Sigmoid colon (tissue), 4 donors: ENCODE data around the gene BCOR.
A peak's percentile ranks its signal among the peaks of the same experiment; 100 is the strongest.

ENCODE experiments used
- EP300 ChIP-seq, 4 donors: sonication (generic); formaldehyde crosslinking; IDR thresholded peaks; one replicate each; pipeline ENCODE4 v1.6.1; 2017; ENCODE audit warnings: antibody characterized with exemption in 4 of 4
- POLR2A ChIP-seq, 2 donors: fragments of 450-650 bp; IDR thresholded peaks; one replicate each; pipeline ENCODE4 v1.6.1; 2016; ENCODE audit warnings: antibody characterized with exemption in 2 of 2, mild to moderate bottlenecking in 2 of 2, moderate library complexity in 2 of 2
- POLR2AphosphoS5 ChIP-seq, 4 donors: sonication (generic); formaldehyde crosslinking; IDR thresholded peaks; one replicate each; pipeline ENCODE4 v1.6.1; 2017; ENCODE audit warnings: antibody characterized with exemption in 4 of 4
- TF ChIP-seq, protein P1 (sequence below), 4 experiments: fragments of 450-650 bp in 3 of 4; fragments of 200-600 bp in 1 of 4; IDR thresholded peaks; one replicate each; pipeline ENCODE4 v1.5.1; 2016 to 2019; ENCODE audit warnings: antibody characterized with exemption in 4 of 4, mild to moderate bottlenecking in 3 of 4, moderate library complexity in 2 of 4

DNA sequence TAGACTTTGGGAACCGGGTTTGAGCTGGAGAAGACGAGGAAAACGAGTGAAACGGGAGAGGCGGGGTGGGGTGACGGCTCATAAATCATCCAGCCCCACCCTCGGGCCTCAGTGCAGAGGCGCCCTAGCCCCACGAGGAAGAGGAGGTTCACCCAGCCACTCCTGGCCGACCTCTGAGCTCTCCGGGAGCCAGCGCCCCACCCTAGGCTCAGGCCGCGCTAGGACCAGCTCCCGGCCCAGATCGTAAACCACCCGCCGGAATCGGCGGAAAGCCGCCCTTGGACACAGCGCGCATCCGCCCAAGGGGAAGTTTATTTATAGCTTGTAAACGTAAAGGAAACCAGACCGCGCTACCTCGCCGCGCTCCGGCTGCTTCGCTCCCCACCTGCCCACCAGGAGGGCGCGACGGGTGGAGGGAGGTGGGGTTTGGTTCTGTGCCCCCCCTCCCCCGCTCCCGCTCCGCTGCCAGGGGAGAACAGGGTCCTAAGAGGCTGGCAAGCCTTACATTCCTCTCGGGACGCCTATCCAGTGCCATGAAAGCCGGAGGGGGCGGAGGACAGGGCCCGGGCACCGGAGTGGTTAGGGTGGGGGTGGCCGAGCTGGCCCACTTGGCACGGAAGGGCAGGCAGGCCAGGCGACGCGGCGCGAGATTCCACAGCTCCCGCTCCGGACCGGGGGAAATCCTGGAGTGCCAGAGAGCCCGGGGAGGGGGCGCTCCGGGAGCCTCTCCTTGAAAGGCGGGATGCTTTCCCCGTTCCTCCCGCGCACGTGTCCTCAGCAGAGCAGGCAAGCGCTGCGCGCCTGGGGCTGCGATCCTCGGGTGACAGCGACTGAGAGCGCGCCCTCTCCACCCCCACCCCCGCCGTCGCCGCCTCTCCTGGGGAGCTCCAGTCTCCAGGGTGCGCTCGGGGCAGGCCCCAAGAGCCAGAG lies 84.2 kb downstream of the BCOR start:
- TF ChIP-seq POLR2A (IDR thresholded peaks at IDR 0.05) = no peak
- TF ChIP-seq, protein P1, sequence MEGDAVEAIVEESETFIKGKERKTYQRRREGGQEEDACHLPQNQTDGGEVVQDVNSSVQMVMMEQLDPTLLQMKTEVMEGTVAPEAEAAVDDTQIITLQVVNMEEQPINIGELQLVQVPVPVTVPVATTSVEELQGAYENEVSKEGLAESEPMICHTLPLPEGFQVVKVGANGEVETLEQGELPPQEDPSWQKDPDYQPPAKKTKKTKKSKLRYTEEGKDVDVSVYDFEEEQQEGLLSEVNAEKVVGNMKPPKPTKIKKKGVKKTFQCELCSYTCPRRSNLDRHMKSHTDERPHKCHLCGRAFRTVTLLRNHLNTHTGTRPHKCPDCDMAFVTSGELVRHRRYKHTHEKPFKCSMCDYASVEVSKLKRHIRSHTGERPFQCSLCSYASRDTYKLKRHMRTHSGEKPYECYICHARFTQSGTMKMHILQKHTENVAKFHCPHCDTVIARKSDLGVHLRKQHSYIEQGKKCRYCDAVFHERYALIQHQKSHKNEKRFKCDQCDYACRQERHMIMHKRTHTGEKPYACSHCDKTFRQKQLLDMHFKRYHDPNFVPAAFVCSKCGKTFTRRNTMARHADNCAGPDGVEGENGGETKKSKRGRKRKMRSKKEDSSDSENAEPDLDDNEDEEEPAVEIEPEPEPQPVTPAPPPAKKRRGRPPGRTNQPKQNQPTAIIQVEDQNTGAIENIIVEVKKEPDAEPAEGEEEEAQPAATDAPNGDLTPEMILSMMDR (IDR thresholded peaks at IDR 0.05) = no peak
- peak; percentile 65 to 75 (median 68) for TF ChIP-seq POLR2AphosphoS5 (IDR thresholded peaks at IDR 0.05)
- peak in 1 of 4 donors; percentile 22 for TF ChIP-seq EP300 (IDR thresholded peaks at IDR 0.05)
